ENCODE measurements around the gene ZBTB17.
"Not testable (repeated sequence)": the region's sequence is repeated elsewhere in the genome, so short reads cannot be mapped to it uniquely, and the experiment has no call there.

Gene ZBTB17

DNA sequence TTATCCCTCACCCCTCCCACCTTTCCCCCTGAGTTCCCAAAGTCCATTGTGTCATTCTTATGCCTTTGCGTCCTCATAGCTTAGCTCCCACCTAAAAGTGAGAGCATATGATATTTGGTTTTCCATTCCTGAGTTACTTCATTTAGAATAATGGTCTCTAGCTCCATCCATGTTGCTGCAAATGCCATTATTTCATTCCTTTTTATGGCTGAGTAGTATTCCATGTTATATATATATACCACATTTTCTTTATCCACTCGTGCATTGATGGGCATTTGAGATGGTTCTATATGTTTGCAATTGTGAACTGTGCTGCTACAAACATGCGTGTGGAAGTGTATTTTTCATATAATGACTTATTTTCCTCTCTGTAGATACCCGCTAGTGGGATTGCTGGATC lies 2.0 kb upstream of the ZBTB17 start:
- H3K36me3 Mint-ChIP-seq, result peaks cover 32% of the 10 kb centered on the region
- not testable (repeated sequence) for H3K27ac Mint-ChIP-seq; DNase-seq (ENCODE audit: low spot score in 2 of 2); H3K9me3 Mint-ChIP-seq; ATAC-seq; H3K4me3 Mint-ChIP-seq
- H3K4me1 Mint-ChIP-seq, result peaks cover 31% of the 10 kb centered on the region

DNA sequence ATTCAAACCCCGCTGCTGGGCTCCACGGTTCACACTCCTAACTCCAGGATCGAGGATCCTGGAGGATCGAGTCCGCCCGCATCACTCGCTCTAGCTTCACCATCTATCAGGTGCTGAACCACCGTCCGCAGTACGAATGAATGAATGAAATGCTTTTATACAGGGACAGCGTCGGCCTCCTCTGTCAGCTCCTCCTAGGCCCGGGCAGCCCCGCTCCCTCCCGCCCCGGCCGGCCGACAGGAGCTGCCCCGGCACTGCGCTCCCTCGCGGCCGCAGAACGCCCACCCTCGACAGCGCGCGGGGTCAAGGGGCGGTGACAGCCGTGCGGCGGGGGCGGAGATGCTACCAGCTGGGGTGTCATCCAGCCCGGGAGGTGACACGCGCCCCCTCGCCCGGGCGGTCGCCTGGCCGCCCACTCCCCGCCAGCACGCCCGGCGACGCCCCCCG lies 520 bp downstream of the ZBTB17 start:
- peaks cover 52% of the 10 kb centered on the region for H3K36me3 Mint-ChIP-seq
- DNase-seq (ENCODE audit: low spot score in 2 of 2) (peak; percentile 76 to 91), ATAC-seq (peak; percentile 87)
- no peaks in the 10 kb centered on the region for H3K9me3 Mint-ChIP-seq
- H3K27ac Mint-ChIP-seq, result peak overlapping the region; percentile 96
- peak overlapping the region; percentile 87 for H3K4me3 Mint-ChIP-seq
- H3K4me1 Mint-ChIP-seq, result peaks cover 44% of the 10 kb centered on the region

DNA sequence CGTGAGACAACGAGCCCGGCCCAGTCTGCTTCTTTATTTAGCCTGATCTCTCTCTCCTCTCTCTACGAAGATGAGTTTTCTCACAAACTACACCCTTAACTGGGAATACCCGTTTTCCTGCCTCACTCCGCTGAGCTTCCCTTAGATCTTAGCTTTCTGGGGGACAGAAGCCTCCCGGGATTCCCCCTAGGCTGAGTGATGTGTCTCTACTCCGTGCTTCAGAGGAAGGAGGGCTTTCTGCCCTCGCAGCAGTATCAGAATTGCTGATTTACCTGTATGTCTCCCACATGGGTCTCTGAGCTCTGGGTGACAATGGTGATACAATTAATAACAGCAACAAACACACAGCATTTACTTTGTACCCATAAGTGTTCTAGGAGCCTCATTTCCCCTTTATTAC lies 1.0 kb downstream of the ZBTB17 start:
- ATAC-seq (peak; percentile 65), DNase-seq (ENCODE audit: low spot score in 2 of 2) (no peak)
- peaks cover 47% of the 10 kb centered on the region for H3K4me1 Mint-ChIP-seq

DNA sequence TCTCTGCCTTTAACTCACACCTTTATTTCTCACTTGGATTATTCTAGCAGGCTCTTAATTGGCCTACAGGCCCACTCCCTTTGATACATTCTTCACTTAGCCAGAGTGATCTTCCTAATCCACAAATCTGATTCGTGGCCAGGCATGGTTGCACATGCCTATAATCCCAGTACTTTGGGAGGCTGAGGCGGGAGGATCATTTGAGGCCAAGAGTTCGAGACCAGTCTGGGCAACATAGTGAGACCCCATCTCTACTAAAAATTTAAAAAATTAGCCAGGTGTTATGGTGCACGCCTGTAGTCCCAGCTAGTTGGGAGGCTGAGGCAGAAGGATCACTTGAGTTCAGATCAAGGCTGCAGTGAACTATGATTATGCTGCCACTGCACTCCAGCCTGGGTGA lies 2.1 kb downstream of the ZBTB17 start:
- H3K9me3 Mint-ChIP-seq, result no peaks in the 10 kb centered on the region
- H3K4me1 Mint-ChIP-seq, result peaks cover 51% of the 10 kb centered on the region
- H3K4me3 Mint-ChIP-seq, result peak overlapping the region; percentile 87
- peaks cover 64% of the 10 kb centered on the region for H3K36me3 Mint-ChIP-seq
- no peak for ATAC-seq
- no peak for DNase-seq (ENCODE audit: low spot score in 2 of 2)
- H3K27ac Mint-ChIP-seq, result peak overlapping the region; percentile 63

More for the DNA sequence above, 1.0 kb downstream of the ZBTB17 start:
- H3K27ac Mint-ChIP-seq, result peak overlapping the region; percentile 96
- peaks cover 58% of the 10 kb centered on the region for H3K36me3 Mint-ChIP-seq
- H3K4me3 Mint-ChIP-seq, result peak overlapping the region; percentile 87
- H3K9me3 Mint-ChIP-seq, result no peaks in the 10 kb centered on the region

DNA sequence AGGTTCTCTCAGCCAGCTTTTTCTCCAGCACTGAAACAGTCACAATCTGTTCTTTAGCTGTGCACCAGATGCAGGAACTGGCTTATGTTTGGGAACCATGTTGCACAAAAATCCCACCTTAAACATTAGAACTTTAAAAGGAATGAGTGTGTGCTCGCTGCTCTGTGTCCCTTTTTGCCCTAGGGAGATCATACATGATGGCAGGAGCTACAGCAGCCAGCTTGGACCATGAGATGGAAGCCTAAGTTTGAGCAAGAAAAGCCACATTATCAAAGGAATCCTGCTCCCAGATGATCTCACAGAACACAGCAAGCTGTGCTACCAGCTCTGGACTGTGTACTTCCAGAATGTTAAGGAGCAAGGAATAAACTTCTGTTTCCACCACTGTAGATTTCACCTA lies 3.5 kb downstream of the ZBTB17 start:
- Mint-ChIP-seq H3K4me3 (peak overlapping the region; percentile 17), H3K4me1 (peaks cover 64% of the 10 kb centered on the region), H3K9me3 (no peaks in the 10 kb centered on the region), H3K27ac (peak overlapping the region; percentile 30), H3K36me3 (peaks cover 73% of the 10 kb centered on the region)
- DNase-seq (ENCODE audit: low spot score in 2 of 2), result no peak
- no peak for ATAC-seq

DNA sequence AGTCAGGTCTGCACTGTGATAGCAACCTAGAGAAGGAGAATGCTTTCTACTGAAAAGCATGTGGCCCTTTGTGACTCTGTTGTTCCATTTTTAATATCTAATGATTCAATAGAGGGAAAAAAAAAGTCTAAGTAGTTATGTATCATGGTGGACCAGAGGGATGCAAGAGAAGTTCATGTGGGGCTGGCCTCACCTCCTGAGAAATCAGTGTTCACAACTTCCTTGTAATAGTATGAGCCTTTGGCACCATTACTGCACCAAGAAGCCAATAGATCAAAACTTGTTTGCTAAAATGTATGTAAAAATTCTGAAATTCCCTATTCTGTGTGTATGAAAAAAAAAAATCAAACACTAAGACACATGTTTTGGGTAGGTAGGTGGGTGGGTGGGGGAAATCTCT lies 5.0 kb downstream of the ZBTB17 start:
- peaks cover 84% of the 10 kb centered on the region for H3K36me3 Mint-ChIP-seq

DNA sequence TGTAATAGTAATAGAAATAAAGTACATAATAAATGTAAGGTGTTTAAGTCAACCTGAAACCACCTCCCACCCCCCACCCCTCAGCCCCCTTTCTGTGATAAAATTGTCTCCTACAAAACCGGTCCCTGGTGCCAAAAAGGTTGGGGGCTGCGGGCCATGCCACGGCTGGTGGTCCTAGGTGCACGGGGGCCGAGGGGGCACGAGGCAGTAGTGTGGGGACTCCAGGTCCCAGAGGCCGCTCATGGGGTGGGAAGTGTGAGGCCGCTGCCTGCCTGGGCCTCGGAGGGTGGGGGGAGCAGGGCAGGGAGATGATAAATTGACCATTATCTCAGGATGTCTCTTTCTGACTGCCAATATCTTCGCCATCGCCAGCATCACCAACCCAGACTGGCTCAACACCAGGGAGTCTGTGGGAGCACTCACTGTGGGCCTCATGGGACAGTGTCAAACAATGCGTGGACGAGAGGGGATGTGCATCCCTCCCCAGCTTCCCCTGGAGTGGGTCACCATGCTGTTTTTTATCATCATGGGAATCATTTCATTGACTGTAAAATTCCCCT lies 6.5 kb downstream of the ZBTB17 start:
- ATAC-seq, result no peak
- Mint-ChIP-seq H3K27ac (no peak overlapping the region), H3K36me3 (peaks cover 84% of the 10 kb centered on the region), H3K9me3 (no peaks in the 10 kb centered on the region), H3K4me1 (peaks cover 73% of the 10 kb centered on the region), H3K4me3 (no peak overlapping the region)
- no peak for DNase-seq (ENCODE audit: low spot score in 2 of 2)

More for the DNA sequence above, 5.0 kb downstream of the ZBTB17 start:
- no peak overlapping the region for H3K27ac Mint-ChIP-seq
- H3K4me3 Mint-ChIP-seq, result no peak overlapping the region
- peaks cover 68% of the 10 kb centered on the region for H3K4me1 Mint-ChIP-seq
- DNase-seq (ENCODE audit: low spot score in 2 of 2) (no peak), ATAC-seq (no peak)
- H3K9me3 Mint-ChIP-seq, result no peaks in the 10 kb centered on the region

DNA sequence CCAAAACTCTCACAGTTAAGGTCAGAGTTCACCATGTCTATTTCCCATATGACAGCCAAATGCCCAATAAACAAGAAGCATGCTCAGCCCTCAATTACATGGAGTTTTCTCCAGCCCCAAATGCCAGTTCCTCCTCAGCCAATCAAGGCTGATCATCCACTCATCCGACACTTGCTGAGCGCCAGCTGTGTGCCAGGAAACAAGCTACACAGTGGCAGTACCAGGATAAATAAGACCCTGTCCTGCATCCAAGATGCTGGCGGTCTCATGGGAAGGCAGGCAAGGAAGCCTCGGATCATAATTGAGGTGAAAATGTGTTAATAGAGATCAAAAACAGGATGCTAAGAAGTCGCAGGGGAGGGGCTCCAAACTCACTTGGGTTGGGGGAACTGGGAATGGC lies 7.7 kb downstream of the ZBTB17 start:
- Mint-ChIP-seq H3K4me3 (no peak overlapping the region), H3K9me3 (no peaks in the 10 kb centered on the region), H3K4me1 (peaks cover 77% of the 10 kb centered on the region), H3K36me3 (peaks cover 79% of the 10 kb centered on the region), H3K27ac (peak overlapping the region; percentile 97)
- no peak for DNase-seq (ENCODE audit: low spot score in 2 of 2)
- no peak for ATAC-seq

DNA sequence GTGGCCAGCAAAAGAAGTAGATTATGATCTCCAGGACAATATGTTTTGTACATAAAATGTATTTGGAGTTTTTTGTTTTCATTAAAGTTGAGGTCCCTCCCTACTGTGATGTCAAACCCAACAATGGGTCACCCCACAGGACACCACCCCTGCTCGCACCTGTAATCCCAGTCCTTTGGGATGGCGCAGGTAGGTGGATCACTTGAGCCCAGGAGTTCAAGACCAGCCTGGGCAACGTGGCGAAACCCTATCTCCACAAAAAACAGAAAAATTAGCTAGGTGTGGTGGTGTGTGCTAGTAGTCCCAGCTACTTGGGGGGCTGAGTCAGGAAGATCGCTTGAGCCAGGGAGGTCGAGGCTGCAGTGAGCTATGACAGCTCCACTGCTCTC lies 9.0 kb downstream of the ZBTB17 start:
- peaks cover 76% of the 10 kb centered on the region for H3K36me3 Mint-ChIP-seq
- peaks cover 68% of the 10 kb centered on the region for H3K4me1 Mint-ChIP-seq
- no peak for DNase-seq (ENCODE audit: low spot score in 2 of 2)
- H3K4me3 Mint-ChIP-seq, result peak overlapping the region; percentile 68
- H3K27ac Mint-ChIP-seq, result peak overlapping the region; percentile 97
- no peak for ATAC-seq
- no peaks in the 10 kb centered on the region for H3K9me3 Mint-ChIP-seq

DNA sequence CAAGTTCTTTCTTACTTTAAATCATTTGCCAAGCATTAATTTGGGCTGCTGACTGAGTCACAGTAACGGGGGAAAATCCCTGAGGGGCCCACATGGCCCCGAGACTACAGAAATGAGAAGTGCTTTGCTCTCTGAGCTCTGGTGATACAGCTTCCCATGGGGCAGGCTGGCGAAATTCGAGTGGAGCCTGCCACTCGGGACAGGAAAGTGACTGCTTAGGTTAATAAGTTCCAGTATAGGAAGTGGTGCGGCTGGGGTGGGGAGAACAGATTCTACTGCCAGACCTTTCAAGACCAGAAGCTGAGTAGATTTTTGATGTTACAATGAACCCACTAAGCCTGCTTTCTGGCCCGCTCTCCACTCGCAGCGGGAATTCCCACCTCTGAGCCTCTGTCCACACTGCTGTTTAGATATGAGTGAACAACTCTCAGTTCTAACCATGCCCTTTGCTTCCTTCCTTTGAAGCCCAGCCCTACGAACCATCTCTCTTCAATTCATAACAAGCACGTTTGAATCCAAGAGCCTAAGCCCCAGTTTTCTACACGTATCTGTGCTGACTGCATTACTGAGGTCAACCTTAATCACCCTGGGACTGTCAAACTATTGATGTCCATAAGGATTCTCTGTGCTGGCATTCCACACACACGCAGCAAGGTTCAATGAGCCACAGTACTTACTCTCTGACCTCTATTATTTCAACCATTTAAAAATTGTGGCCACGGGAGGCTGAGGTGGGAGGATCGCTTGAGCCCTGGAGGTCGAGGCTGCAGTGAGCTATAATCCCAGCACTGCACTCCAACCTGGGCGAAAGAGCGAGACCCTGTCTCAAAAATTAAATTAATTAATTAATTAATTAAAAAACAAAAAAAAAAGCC lies 9.6 kb downstream of the ZBTB17 start:
- peak; percentile 68 to 92 for DNase-seq (ENCODE audit: low spot score in 2 of 2)
- Mint-ChIP-seq H3K4me1 (peaks cover 71% of the 10 kb centered on the region), H3K9me3 (no peaks in the 10 kb centered on the region), H3K27ac (peak overlapping the region; percentile 97), H3K36me3 (peaks cover 78% of the 10 kb centered on the region), H3K4me3 (peak overlapping the region; percentile 68)
- ATAC-seq, result peak; percentile 93

DNA sequence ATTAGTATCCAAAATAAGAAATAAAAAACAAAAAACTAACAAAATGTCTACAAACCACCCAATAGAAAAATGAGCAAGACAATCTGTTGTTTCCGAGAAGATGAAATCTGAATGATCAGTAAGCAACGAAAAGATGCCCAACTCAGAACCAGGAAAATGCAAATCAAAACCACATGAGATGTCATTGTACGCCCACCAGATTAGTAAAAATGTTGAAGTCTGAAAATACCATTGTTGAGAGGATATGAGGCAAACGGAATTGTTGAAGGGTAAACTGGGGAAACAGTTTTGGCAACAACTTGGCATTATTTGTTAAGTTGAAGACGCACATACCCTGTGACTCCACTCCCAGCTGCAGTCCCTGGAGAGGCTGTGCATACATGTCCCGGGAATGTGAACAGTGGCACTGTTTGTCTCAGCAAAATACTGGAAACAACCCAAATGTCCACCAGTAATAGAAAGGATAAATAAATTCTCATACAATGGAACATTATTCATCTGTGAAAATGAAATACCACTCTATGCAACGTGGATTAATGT lies 10.6 kb downstream of the ZBTB17 start:
- Mint-ChIP-seq H3K4me3 (peak overlapping the region; percentile 68), H3K4me1 (peaks cover 80% of the 10 kb centered on the region), H3K9me3 (no peaks in the 10 kb centered on the region), H3K36me3 (peaks cover 71% of the 10 kb centered on the region), H3K27ac (peak overlapping the region; percentile 97)
- ATAC-seq (peak; percentile 38), DNase-seq (ENCODE audit: low spot score in 2 of 2) (no peak)

DNA sequence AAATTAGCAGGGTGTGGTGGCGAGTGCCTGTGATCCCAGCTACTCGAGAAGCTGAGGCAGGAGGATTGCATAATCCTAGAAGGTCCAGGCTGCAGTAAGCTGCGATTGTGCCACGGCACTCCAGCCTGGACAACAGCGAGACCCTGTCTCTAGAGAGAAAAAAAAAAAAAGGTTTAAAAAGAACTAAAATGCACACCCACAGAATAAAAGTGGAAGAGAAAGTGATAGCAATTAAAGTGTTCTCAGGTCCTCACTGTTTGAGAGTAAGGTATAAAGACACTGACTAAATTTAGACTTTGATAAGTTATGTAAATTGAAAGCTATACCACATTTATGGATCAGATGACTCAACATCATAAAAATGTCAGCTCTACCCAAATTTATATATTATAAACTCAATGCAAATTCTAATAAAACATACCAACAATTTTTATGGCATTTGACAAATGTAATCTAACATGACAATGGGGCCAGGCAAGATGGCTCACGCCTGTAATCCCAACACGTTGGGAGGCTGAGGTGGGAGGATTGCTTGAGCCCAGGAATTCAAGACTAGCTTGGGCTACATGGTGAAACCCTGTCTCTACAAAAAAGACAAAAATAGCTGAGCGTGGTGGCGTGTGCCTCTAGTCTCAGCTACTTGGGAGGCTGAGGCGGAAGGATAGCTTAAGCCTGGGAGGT lies 11.8 kb downstream of the ZBTB17 start:
- no peak for ATAC-seq
- Mint-ChIP-seq H3K9me3 (no peaks in the 10 kb centered on the region), H3K36me3 (peaks cover 60% of the 10 kb centered on the region), H3K4me1 (peaks cover 85% of the 10 kb centered on the region), H3K27ac (peak overlapping the region; percentile 97), H3K4me3 (peak overlapping the region; percentile 68)
- DNase-seq (ENCODE audit: low spot score in 2 of 2), result no peak

DNA sequence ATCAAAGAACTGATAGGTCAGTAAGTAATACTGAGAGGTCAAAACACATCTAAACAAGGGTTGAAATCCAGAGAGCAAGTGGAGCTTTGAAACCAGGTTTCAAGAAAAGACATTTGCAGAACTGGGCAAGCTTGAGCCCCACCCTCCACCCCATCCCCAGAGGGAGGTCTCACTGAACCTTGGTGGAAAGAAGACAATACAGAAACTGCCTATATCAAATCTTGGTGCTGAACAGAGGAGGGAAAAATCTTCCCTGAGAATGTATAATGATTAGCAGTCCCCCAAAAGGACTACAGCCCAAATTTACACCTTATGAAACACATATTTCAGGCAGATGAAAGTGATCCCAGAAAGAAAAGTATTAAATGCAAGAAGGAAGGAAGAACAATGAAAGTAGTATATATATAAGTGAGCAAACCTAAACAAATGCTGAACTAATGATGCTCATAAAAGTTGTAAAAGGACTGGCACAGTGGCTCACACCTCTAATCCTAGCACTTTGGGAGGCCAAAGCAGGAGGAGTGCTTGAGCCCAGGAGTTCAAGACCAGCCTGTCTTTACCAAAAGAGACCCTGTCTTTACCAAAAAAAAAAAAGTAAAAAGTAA lies 12.4 kb downstream of the ZBTB17 start:
- H3K36me3 Mint-ChIP-seq, result peaks cover 60% of the 10 kb centered on the region
- peak overlapping the region; percentile 97 for H3K27ac Mint-ChIP-seq
- ATAC-seq (no peak), DNase-seq (ENCODE audit: low spot score in 2 of 2) (no peak)
- H3K9me3 Mint-ChIP-seq, result no peaks in the 10 kb centered on the region
- peaks cover 89% of the 10 kb centered on the region for H3K4me1 Mint-ChIP-seq
- H3K4me3 Mint-ChIP-seq, result peak overlapping the region; percentile 68

DNA sequence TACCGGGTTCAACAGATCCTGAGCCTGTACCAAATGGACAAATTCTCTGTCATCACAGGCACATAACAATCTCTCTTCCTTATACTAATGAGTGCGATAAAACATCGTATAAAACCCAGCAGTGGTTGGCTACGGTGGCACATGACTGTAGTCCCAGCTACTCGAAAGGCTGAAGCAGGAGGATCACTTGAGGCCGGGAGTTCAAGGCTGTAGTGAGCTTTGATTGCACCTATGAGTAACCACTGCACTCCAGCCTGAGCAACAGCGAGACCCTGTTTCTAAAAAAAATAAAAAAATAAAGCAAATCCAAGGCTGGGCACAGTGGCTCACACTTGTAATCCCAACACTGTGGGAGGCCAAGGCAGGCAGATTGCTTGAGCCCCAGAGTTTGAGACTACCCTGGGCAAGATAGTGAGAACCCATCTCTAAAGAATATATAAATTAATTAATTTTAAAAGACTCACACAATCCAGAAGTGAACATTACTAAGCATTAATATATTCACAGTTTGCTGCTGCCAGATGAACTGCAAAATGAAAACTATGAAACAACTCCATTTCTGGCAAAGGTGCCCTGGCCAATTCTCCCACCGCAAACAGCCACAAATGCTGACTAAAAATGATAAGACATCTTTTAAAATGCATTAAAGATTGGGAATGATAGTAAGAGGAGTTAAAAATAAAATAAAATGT lies 13.1 kb downstream of the ZBTB17 start:
- H3K4me1 Mint-ChIP-seq, result peaks cover 89% of the 10 kb centered on the region
- ATAC-seq (no peak), DNase-seq (ENCODE audit: low spot score in 2 of 2) (no peak)
- peak overlapping the region; percentile 68 for H3K4me3 Mint-ChIP-seq
- H3K9me3 Mint-ChIP-seq, result no peaks in the 10 kb centered on the region
- peaks cover 55% of the 10 kb centered on the region for H3K36me3 Mint-ChIP-seq
- peak overlapping the region; percentile 97 for H3K27ac Mint-ChIP-seq

Data from stimulated activated effector memory CD8-positive, alpha-beta T cell treated with anti-CD3 and anti-CD28 coated beads, Interleukin-12 subunit alpha, Interleukin-12 subunit beta, amount 100 ng/mL, for 72 hours (primary cell).